GM21526 (cell line): ENCODE results near the gene KRT33B.
"Not testable (repeated sequence)": the region's sequence is repeated elsewhere in the genome, so short reads cannot be mapped to it uniquely, and the experiment has no call there.

ENCODE experiments used
- ATAC-seq: cut with Tn5 transposase; IDR thresholded peaks from one replicate; pipeline ENCODE4 v1.9.1; 2021; ENCODE audit warnings: moderate library complexity; ENCODE audit not compliant: unreplicated experiment, low FRiP score

The KRT33B gene

GRCh38 chr17:41394254-41394996, 24.8 kb upstream of the KRT33B start:
- ATAC-seq = no peak

GRCh38 chr17:41393826-41394225, 24.2 kb upstream of the KRT33B start:
- ATAC-seq = no peak

GRCh38 chr17:41393294-41393693, 23.7 kb upstream of the KRT33B start:
- no peak for ATAC-seq

GRCh38 chr17:41392278-41392677, 22.7 kb upstream of the KRT33B start:
- no peak for ATAC-seq

GRCh38 chr17:41391535-41391934, 21.9 kb upstream of the KRT33B start:
- ATAC-seq = no peak

GRCh38 chr17:41390411-41390938, 20.9 kb upstream of the KRT33B start:
- ATAC-seq = no peak

- no peak for ATAC-seq
Measured at GRCh38 chr17:41387670-41388069, 18.1 kb upstream of the KRT33B start.

GRCh38 chr17:41386227-41386626, 16.6 kb upstream of the KRT33B start:
- no peak for ATAC-seq

- no peak for ATAC-seq
Measured at GRCh38 chr17:41383690-41384089, 14.1 kb upstream of the KRT33B start.

GRCh38 chr17:41382394-41382793, 12.8 kb upstream of the KRT33B start:
- no peak for ATAC-seq

GRCh38 chr17:41381943-41382342, 12.3 kb upstream of the KRT33B start, which contains the start of gene KRT34:
KRT34 (minus strand) TSS chr17:41382306; CDS start chr17:41382246, 60 bp downstream.
- ATAC-seq = not testable (repeated sequence)

GRCh38 chr17:41380091-41380490, 10.5 kb upstream of the KRT33B start:
- not testable (repeated sequence) for ATAC-seq

- no peak for ATAC-seq
Measured at GRCh38 chr17:41377546-41377945, 7.9 kb upstream of the KRT33B start.

- ATAC-seq = no peak
Measured at GRCh38 chr17:41369023-41369422, 590 bp downstream of the KRT33B start.

GRCh38 chr17:41367426-41368075, 2.1 kb downstream of the KRT33B start:
- ATAC-seq = no peak

- ATAC-seq = no peak
Measured at GRCh38 chr17:41366070-41366469, 3.5 kb downstream of the KRT33B start.

GRCh38 chr17:41363881-41364280, 5.7 kb downstream of the KRT33B start:
- no peak for ATAC-seq

GRCh38 chr17:41360296-41360995, 9.2 kb downstream of the KRT33B start:
- ATAC-seq = no peak

GRCh38 chr17:41354536-41354935, 15.1 kb downstream of the KRT33B start:
- no peak for ATAC-seq

- ATAC-seq = no peak
Measured at GRCh38 chr17:41352597-41353366, 16.8 kb downstream of the KRT33B start.
